NAMALWA (cell line): ENCODE results near the gene NPHP4.
A peak's percentile ranks its signal among the peaks of the same experiment; 100 is the strongest.
"Not testable (repeated sequence)": the region's sequence is repeated elsewhere in the genome, so short reads cannot be mapped to it uniquely, and the experiment has no call there.

ENCODE experiments used
- DNase-seq: peaks from one replicate; pipeline ENCODE4 v3.0.0-alpha.2; 2015; ENCODE audit warnings: low spot score

Gene NPHP4

GRCh38 chr1:5934058-5934884, 58.0 kb downstream of the NPHP4 start:
- DNase-seq = no peak

- DNase-seq = no peak
Observed at GRCh38 chr1:5933676-5934057, 58.6 kb downstream of the NPHP4 start.

GRCh38 chr1:5933050-5933449, 59.2 kb downstream of the NPHP4 start:
- no peak for DNase-seq

- no peak for DNase-seq
Observed at GRCh38 chr1:5928714-5929400, 63.4 kb downstream of the NPHP4 start.

GRCh38 chr1:5927506-5928370, 64.5 kb downstream of the NPHP4 start:
- no peak for DNase-seq

- no peak for DNase-seq
Observed at GRCh38 chr1:5926686-5927435, 65.4 kb downstream of the NPHP4 start.

- not testable (repeated sequence) for DNase-seq
Observed at GRCh38 chr1:5922700-5923330, 69.4 kb downstream of the NPHP4 start.

GRCh38 chr1:5921671-5922070, 70.6 kb downstream of the NPHP4 start:
- no peak for DNase-seq

GRCh38 chr1:5921129-5921528, 71.1 kb downstream of the NPHP4 start:
- DNase-seq = no peak

GRCh38 chr1:5920201-5920600, 72.0 kb downstream of the NPHP4 start:
- no peak for DNase-seq

GRCh38 chr1:5918275-5918649, 74.0 kb downstream of the NPHP4 start:
- DNase-seq = no peak

GRCh38 chr1:5917591-5918274, 74.5 kb downstream of the NPHP4 start:
- no peak for DNase-seq

- no peak for DNase-seq
Observed at GRCh38 chr1:5917281-5917590, 75.0 kb downstream of the NPHP4 start.

- no peak for DNase-seq
Observed at GRCh38 chr1:5916572-5917280, 75.5 kb downstream of the NPHP4 start.

GRCh38 chr1:5915587-5916571, 76.3 kb downstream of the NPHP4 start:
- DNase-seq = peak; percentile 66

- no peak for DNase-seq
Observed at GRCh38 chr1:5914676-5915365, 77.4 kb downstream of the NPHP4 start.

- DNase-seq = no peak
Observed at GRCh38 chr1:5913876-5914275, 78.3 kb downstream of the NPHP4 start.

GRCh38 chr1:5913078-5913845, 79.0 kb downstream of the NPHP4 start:
- DNase-seq = no peak
